M059J (cell line): ENCODE measurements around the gene GP2. TPM values are rescaled to one million over a fixed set of nuclear protein-coding genes. Genes with fewer than 3 reads are reported as not detected.
"Not testable (repeated sequence)": the region's sequence is repeated elsewhere in the genome, so short reads cannot be mapped to it uniquely, and the experiment has no call there.

Experiments used
- DNase-seq: peaks from one replicate; pipeline ENCODE4 v3.0.0-alpha.2; 2012; ENCODE audit warnings: low read depth
- total RNA-seq: library from RNA; depleted of rRNA; stranded (reverse); fragments of >200 nt; shearing (Covaris generic); gene quantifications from 2 replicates; pipeline ENCODE4 v1.2.3, GENCODE V29; 2014

Gene GP2
- total RNA-seq, 1 experiment from 2014 or later = not detected

GRCh38 chr16:20325005-20325404, 2.3 kb downstream of the GP2 start:
- no peak for DNase-seq

- DNase-seq = no peak
Measured at GRCh38 chr16:20323591-20324117, 3.7 kb downstream of the GP2 start.

GRCh38 chr16:20322696-20323095, 4.6 kb downstream of the GP2 start:
- DNase-seq = no peak

GRCh38 chr16:20321671-20322070, 5.6 kb downstream of the GP2 start:
- no peak for DNase-seq

GRCh38 chr16:20321051-20321450, 6.3 kb downstream of the GP2 start:
- not testable (repeated sequence) for DNase-seq

GRCh38 chr16:20320592-20320991, 6.7 kb downstream of the GP2 start:
- no peak for DNase-seq

- DNase-seq = no peak
Measured at GRCh38 chr16:20320178-20320577, 7.1 kb downstream of the GP2 start.

- no peak for DNase-seq
Measured at GRCh38 chr16:20319406-20319805, 7.9 kb downstream of the GP2 start.

- no peak for DNase-seq
Measured at GRCh38 chr16:20318437-20318836, 8.9 kb downstream of the GP2 start.

GRCh38 chr16:20318006-20318405, 9.3 kb downstream of the GP2 start:
- no peak for DNase-seq

- no peak for DNase-seq
Measured at GRCh38 chr16:20317117-20317516, 10.2 kb downstream of the GP2 start.

GRCh38 chr16:20316715-20317114, 10.6 kb downstream of the GP2 start:
- DNase-seq = no peak

GRCh38 chr16:20315764-20316163, 11.5 kb downstream of the GP2 start:
- no peak for DNase-seq

GRCh38 chr16:20314575-20314974, 12.7 kb downstream of the GP2 start:
- no peak for DNase-seq

- DNase-seq = no peak
Measured at GRCh38 chr16:20313741-20314140, 13.6 kb downstream of the GP2 start.

- DNase-seq = not testable (repeated sequence)
Measured at GRCh38 chr16:20312536-20313095, 14.7 kb downstream of the GP2 start.

- no peak for DNase-seq
Measured at GRCh38 chr16:20311548-20311947, 15.8 kb downstream of the GP2 start.

- no peak for DNase-seq
Measured at GRCh38 chr16:20310421-20311395, 16.6 kb downstream of the GP2 start.

GRCh38 chr16:20309786-20310185, 17.5 kb downstream of the GP2 start:
- DNase-seq = no peak

- DNase-seq = no peak
Measured at GRCh38 chr16:20308801-20309590, 18.3 kb downstream of the GP2 start.

- DNase-seq = no peak
Measured at GRCh38 chr16:20308266-20308665, 19.0 kb downstream of the GP2 start.

- no peak for DNase-seq
Measured at GRCh38 chr16:20307791-20308190, 19.5 kb downstream of the GP2 start.
